Keratinocyte (primary cell): Measurements from ENCODE around the gene TAF4.

ENCODE experiments used
- EZH2 ChIP-seq: IDR thresholded peaks from one replicate; pipeline ENCODE4 v1.6.1; 2012; ENCODE audit warnings: inconsistent platforms, mild to moderate bottlenecking, low read length, moderate library complexity
- TF ChIP-seq, protein P1 (sequence below), 3 experiments: IDR thresholded peaks in 1 of 3; conservative IDR thresholded peaks in 1 of 3; optimal IDR thresholded peaks in 1 of 3; 2 replicates in 2 of 3; 3 replicates in 1 of 3; pipeline versions ENCODE3 to v1.5.1; 2011; ENCODE audit warnings: low read length in 3 of 3, mild to moderate bottlenecking in 3 of 3, moderate library complexity in 2 of 3, control low read depth in 1 of 3, inconsistent platforms in 1 of 3; ENCODE audit not compliant: insufficient read depth in 2 of 3; ENCODE audit errors: extremely low read depth in 1 of 3

DNA sequence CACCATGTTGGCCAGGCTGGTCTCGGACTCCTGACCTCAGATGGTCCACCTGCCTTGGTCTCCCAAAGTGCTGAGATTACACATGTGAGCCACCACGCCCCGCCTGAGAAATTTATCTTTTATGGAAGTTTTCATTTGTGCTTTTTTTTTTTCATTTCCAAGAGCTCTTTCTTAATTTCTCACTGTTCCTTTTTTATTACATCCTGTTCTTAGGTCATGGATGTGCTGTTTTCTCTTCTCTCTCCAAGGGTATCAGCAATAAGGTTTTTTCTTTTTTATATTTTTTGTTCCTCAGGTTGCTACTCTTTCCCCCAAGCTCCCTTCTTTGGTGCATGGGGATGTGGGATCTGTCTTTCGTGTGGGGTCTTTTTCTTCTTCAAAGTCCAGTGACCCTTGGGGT is 35.4 kb upstream of the TAF4 start:
- TF ChIP-seq, protein P1, sequence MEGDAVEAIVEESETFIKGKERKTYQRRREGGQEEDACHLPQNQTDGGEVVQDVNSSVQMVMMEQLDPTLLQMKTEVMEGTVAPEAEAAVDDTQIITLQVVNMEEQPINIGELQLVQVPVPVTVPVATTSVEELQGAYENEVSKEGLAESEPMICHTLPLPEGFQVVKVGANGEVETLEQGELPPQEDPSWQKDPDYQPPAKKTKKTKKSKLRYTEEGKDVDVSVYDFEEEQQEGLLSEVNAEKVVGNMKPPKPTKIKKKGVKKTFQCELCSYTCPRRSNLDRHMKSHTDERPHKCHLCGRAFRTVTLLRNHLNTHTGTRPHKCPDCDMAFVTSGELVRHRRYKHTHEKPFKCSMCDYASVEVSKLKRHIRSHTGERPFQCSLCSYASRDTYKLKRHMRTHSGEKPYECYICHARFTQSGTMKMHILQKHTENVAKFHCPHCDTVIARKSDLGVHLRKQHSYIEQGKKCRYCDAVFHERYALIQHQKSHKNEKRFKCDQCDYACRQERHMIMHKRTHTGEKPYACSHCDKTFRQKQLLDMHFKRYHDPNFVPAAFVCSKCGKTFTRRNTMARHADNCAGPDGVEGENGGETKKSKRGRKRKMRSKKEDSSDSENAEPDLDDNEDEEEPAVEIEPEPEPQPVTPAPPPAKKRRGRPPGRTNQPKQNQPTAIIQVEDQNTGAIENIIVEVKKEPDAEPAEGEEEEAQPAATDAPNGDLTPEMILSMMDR (optimal IDR thresholded peaks at IDR 0.05 in 1 of 3, IDR thresholded peaks at IDR 0.05 in 1 of 3, conservative IDR thresholded peaks at IDR 0.05 in 1 of 3; ENCODE audit: extremely low read depth in 1 of 3, insufficient read depth in 2 of 3, low read length in 3 of 3): no peak
- no peak for TF ChIP-seq EZH2
